ENCODE data around the gene MBOAT1.
"Not testable (repeated sequence)": the region's sequence is repeated elsewhere in the genome, so short reads cannot be mapped to it uniquely, and the experiment has no call there.

Gene MBOAT1

DNA sequence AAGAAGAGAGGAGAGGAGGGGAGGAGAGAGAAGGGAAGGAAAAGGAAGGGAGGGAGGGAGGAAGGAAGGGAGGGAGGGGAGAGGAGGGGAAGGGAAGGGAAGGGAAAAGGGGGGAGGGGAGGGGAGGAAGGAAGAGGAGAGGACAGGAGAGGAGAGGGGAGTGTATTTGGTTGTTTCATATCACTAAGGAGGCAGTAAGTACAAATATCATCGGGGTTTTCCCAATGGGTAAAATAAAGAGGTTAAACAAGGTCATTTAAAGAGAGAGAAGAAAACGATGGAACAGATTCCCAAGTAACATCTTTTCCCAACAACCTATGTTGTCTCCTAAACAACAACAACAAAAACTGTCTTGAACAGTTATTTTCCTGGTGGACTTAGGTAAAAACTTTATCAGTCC, 43.6 kb downstream of the MBOAT1 start:
- DNase-seq = no peak

DNA sequence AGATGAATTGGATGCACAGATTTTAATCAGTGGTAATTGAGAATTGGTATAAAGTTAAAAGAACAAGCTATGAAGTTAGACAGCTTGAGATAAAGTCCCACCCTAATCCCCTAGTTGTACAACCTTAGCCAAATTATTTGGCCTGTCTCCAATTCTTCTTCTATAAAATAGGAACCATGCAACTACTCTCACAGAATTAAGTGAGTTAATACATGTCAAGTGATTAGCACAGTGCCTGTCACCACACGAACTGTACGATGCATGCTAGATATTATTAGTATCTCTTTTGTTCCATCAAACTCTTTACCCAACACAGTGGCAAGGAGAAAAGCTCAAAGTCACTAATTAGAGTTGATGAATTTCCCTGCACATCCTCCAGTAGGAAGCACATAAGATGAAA, 44.7 kb downstream of the MBOAT1 start:
- DNase-seq = no peak

DNA sequence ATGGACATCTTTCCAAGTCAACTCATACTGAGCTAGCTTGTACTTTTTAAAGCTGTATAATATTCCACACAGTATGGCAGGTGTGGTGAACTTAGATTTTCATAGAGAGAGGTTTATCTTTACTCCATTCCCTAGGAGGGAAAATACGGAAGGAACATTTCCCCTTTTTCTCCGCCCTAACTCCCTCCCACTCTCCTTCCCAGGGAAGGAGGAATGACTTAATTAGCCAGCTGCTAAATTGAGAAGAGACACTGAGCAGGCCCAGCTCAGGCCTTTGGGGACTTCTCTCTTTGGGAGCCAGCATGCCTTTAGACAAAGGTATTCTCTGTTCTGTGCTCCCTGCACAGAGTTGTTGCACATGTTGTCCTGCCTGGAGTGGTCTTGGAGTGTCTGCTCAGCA, 46.1 kb downstream of the MBOAT1 start:
- no peak for DNase-seq

DNA sequence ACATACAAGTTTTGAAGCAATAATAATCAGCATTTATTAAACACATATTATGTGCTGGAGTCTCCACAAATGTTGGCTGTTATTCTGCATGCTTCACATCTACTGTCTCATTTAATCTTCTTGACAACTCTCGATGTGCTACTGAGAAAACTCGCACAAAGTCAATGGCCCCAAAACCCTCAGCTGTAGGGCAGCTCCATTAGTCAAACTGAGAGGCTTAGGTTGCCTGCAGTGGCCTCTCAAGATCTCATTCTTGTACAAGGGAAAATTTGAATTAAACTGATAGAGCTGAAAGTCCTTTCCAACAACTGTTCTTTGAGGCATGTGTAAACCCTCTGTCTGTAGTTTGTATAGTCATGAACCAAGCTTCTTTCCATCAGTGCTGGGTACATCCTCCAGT, 49.8 kb downstream of the MBOAT1 start:
- DNase-seq = no peak

DNA sequence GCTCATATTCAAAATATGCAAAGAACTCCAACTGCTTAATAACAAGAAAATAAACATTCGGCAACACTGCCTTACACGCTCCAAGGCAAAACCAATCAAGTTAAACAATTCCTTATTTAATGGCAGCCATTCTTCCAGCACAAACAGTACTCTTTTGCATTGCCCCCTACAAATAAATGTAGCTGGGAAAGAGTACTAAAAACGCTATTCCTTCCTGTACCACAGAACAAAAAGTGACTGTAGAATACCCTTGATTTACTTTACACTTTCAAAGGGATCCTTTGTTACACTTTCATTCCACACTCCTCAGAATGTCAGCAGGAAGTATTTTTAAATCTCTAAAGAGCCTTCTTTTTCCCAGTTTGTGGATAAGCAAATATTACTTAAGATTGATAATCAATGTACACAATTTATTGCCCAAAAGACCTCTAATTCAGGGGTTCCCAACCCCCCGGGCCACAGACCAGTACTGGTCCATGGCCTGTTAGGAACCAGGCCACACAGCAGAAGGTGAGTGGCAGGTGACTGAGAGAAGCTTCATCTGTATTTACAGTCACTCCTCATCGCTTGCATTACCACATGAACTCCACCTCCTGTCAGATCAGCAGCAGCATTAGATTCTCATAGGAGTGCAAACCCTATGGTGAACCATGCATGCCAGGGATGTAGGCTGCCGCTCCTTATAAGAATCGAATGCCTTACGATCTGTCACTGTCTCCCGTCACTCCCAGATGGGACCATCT, 51.6 kb downstream of the MBOAT1 start:
- DNase-seq = no peak

DNA sequence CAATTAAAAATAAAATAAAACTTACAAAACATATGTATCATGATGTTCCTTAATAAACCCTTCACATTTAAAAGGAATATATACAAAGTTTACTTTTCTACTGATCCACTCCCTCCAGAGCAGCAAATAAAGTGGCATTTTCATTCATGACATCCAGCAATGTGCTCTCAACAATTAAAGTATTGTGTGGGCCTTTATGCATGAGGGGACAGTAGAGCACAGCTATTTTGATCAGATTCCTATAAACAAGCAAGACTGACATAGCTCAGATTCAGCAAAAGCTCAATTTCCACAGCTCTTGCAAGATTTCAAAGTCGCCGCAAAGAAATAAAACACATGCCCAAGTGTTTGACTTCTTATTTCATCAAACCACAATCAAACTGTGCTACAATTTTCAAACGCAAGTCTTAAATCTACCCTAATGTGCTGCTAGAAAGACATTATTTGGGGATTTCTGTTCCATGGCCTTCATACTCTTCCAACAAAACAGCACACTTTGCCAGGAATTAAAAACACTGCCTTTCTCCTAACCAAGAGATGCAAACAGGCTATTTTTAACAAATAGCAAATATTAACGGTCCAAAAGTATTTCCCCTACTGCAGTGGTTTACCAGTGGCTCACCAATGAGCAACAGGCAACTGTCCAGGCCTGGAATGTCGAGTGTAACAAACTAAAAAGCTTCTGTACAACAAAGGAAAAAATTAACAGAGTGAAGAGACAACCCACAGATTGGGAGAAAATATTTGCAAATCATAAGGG, 52.3 kb downstream of the MBOAT1 start:
- DNase-seq = no peak

DNA sequence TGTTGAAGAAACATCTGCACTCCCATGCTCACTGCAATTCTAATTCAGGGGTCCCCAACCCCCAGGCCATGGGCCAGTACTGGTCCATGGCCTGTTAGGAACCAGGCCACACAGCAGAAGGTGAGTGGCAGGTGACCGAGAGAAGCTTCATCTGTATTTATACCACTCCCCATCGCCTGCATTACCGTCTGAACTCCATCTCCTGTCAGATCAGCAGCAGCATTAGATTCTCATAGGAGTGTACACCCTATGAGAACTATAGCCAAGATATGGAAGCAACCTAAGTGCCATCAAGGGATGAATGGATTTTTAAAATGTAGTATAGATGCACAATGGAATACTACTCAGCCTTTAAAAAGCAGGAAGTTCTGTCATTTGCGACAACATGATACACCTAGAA, 53.2 kb downstream of the MBOAT1 start:
- no peak for DNase-seq

DNA sequence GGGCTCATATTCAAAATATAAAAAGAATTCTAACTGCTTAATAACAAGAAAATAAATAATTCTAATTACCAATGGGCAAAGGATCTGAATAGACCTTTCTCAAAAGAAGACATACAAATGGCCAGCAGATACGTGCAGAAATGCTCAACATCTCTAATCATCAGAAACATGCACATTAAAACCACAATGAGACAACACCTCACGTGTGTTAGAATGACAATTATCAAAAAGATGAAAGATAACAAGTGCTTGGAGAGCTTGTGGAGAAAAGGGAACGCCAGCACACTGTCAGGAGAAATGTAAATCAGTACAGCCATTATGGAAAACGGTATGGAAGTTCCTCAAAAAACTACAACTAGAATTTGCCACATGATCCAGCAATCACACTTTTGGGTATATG, 53.6 kb downstream of the MBOAT1 start:
- DNase-seq = no peak

DNA sequence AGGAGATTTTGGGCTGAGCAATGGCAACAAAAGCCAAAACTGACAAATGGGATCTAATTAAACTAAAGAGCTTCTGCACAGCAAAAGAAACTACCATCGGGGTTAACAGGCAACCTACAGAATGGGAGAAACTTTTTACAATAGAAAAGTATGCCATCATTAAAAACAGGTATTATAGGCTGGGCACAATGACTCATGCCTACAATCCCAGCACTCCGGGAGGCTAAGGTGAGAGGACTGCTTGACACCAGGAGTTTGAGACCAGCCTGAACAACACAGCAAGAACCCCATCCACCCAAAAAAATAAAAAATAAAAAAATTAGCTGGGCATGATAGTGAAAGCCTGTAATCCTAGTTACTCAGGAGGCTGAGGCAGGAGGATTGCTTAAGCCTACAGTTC, 55.4 kb downstream of the MBOAT1 start:
- DNase-seq = no peak

DNA sequence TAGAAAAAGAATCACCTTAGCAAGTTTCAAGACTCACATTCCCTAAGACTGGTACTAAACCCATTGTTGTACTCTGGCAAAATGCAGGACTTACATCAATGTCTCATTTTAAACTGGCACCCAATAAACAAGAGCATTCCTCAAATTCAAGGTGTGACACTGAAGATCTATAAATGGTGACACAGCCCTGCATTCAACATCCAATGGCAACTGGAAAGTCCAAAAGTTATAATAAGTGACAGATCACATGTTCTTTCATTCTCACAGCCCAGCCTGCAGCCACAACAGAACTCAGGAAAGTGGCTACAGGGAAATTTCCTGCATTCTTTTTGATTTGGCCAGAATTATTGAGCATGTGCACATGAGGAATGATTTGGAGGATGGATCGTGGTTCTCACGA, 57.5 kb downstream of the MBOAT1 start:
- no peak for DNase-seq

DNA sequence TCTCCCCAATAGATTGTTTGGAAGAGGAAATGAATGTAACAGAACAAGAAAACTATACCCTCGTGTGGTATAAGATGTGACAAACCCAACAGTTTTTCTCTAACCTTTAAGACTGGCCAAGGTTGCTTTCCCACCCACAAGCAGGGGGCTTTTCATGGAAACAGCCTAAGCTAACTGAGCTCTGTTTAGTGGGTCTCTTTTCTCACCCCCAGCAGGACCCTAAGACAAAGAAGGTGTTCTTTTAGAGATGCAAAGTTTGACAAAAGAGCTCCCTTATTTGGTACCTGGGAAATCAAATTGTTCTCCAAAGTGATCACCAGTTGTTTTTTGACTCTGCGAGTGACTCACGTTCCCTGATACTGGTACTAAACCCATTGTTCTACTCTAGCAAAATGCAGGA, 59.1 kb downstream of the MBOAT1 start:
- DNase-seq = no peak

DNA sequence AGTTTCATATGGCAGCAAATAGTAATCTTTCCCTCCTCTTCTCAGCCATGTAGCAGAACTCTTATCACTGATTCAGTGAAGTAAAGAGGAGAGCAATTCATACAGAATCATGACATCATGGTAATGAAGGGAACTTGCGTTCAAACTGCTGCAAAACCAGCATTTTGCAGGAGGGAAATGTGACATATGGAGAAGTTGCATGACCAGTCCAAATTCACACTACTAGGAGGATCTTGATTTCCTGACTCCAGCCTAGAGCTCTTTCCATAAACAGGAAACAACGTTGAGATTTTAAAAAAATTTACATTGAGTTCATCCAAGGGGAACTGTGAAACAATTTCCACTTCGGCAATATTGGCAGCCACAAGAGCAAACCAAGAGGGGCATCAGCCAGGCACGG, 63.8 kb downstream of the MBOAT1 start:
- DNase-seq = no peak

DNA sequence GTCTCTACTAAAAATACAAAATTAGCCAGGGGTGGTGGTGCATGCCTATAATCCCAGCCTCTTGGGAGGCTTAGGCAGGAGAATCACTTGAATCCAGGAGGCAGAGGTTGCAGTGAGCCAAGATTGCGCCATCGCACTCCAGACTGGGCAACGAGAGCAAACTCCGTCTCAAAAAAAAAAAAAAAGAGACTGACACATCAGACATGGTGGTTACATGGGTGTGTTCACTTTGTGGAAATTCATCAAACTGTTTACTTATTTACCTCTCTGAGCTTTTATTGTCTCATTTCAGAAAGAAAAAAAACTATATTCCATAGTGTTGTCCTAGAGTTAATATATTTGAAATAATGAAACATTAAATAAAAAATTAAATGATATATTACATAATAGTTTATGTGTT, 64.8 kb downstream of the MBOAT1 start:
- no peak for DNase-seq

DNA sequence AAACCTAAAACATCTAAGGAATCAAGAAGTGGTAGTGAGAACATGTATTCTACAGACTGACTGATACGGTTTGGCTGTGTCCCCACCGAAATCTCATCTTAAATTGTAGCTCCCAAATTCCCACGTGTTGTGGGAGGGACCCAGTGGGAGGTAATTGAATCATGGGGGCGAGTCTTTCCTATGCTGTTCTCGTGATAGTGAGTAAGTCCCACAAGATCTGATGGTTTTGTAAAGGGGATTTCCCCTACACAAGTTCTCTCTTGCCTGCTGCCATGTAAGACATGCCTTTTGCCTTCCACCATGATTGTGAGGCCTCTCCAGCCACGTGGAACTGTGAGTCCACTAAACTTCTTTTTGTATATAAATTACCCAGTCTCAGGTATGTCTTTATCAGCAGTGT, 65.4 kb downstream of the MBOAT1 start:
- DNase-seq = not testable (repeated sequence)

DNA sequence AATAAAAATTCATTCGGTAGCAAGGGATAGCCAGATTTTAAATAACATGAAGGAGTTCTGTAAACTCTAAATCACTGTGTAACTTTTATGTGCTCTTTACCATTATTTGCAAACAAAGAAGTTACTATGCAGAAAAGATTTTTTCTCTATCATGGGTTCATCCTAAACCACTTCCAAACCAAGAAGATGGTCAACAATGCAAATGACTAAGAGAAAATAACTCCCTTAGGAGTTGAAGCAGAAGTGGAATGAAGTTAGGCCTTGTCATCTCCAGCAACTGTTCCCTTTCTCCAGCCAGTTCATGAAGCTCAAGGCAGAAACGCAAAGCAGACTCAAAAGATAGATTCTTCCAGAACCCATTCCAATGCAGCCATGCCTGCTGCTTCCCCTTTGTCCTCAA, 66.0 kb downstream of the MBOAT1 start:
- DNase-seq = no peak

DNA sequence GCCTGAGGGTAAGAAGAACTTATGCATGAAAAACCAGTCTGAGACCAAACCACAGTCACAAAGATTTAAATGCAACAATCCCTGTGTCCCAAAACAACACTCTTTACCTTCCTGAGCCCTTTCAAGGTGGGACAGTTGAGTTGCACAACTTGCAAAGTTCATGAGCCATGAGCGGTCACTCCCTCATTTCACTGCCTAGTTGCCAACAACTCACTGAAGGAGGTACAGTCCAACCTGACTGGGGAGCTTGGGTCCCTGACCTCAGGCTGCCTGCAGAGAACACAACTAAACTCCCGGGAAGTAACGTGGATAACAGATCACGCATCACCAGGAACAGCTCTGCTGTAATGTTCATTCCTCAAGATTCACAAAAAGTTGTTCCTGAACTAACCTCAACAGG, 69.4 kb downstream of the MBOAT1 start:
- DNase-seq = no peak

DNA sequence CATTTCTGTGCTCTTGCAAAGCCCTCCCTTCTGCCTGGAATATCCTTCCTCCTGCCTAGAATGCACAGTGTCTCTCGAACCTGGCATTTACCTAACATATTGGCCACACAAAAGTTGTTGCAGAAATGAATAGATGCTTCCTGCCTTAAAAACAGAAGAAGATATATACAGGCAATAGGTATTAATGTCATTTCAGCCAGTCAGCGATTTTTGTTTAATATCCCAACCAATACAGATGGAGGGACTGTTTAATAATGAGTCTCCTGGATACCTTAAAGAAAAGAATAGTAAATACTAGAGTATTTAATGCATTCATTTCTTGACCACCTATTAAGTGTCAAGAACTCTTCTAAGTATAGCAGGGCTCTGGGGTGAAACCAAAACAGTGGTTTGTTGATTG, 70.3 kb downstream of the MBOAT1 start:
- DNase-seq = no peak

DNA sequence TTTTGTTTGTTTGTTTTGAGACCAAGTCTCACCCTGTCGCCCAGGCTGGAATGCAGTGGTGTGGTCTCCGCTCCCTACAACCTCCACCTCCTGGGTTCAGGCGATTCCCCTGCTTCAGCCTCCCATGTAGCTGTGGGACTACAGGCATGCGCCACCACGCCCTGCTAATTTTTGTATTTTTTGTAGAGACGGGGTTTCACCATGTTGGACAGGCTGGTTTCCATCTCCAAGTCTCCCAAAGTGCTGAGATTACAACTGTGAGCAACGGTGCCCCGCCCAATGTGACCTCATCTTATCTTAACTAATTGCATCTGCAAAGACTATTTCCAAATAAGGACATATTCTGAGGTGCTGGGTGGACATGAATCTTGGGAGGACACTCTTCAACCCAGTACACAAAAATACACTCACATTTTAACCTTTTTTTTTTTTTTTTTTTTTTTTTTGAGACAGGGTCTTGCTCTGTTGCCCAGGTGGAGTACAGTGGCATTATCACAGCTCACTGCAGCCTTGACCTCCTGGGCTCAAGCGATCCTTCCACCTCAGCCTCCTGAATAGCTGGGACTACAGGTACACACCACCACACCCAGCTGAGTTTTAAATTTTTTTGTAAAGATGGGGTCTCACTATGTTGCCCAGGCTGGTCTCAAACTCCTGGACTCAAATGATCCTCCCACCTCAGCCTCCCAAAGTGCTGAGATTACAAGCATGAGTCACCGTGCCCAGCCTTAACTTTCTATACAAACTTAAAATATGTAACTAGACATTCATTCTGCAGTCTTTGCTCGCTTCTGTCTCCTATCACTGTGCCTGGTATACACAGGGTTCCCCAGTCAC, 72.9 kb downstream of the MBOAT1 start:
- not testable (repeated sequence) for DNase-seq

DNA sequence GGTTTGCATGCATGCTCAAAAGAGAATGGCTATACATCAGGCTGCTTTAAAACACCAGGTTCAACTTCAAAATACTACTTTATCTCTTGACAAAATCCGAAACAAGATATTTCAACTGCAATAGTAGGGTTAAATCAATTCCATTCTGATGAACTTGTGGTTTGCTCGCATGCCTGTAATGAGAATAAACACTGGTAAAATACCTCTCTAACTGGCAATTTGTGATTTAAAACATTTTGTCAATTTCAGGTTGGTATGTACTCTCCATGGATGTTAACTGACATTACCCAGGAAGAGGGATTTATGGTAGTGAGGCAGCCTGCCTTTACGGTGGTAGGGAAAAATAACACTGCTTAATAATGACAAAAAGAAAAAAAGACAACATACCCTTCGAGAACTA, 74.4 kb downstream of the MBOAT1 start:
- DNase-seq = no peak

DNA sequence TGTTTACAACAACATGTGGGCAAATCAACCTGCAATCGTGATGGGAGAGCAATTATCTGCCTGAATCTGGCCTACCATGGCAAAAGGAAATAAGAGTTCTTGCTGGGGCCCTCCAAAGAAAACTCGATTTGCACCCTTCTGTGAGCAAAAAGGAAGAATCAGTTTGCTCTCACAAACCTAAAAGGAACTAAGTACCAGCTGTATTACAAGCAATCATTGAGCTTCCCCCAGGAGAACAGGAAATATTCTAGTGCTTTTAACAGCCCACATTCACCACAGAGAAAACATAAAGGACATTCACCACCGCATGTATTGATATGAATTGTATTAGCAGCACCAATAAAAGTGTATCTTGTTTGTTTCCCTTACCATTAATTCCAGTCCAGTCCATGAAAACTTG, 75.0 kb downstream of the MBOAT1 start:
- DNase-seq = no peak

DNA sequence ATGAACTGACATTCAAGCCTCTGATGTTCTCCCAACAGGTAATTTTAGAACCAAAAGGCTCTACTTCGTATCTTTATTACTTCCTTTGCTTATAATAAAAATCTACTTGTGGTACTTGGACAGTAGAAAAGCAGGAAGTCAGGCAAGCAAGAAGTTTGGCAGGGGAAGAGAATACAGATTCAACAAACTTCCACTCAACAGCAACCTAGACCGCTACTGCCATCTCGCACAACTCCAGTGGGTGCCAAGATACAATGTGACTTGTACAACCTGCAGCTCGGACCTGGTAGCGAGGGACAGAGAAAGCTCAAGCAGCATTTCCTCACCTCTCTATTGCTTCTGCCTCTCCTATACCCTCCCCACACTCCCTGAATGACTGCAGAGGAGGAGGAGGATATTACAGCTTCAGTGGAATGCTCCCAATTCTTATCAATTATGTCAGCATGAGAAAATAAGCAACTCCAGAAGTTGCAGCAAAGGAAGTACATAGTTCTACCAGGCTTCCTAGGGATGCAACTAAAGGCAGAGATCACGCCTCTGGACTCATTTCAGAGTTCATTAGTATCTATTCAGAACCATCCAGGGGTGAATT, 76.5 kb downstream of the MBOAT1 start:
- no peak for DNase-seq

DNA sequence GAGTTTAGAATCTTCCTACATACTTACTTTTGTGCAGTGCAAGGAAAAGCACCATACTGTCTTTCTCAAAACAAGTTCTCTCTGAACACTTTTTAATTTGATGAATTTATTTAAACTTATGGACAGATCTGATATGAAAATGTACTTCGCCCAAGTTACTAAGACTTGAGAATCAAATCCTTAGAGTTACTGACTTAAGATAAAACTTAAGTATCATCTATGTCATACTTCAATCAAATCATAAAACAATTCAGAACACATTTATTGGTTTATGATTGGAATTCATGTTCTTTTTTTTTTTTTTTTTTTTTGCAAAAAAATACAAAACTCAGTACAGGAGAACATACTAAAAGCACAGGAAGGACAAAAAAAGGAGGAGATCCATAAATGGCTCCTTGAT, 77.7 kb downstream of the MBOAT1 start:
- DNase-seq = no peak

DNA sequence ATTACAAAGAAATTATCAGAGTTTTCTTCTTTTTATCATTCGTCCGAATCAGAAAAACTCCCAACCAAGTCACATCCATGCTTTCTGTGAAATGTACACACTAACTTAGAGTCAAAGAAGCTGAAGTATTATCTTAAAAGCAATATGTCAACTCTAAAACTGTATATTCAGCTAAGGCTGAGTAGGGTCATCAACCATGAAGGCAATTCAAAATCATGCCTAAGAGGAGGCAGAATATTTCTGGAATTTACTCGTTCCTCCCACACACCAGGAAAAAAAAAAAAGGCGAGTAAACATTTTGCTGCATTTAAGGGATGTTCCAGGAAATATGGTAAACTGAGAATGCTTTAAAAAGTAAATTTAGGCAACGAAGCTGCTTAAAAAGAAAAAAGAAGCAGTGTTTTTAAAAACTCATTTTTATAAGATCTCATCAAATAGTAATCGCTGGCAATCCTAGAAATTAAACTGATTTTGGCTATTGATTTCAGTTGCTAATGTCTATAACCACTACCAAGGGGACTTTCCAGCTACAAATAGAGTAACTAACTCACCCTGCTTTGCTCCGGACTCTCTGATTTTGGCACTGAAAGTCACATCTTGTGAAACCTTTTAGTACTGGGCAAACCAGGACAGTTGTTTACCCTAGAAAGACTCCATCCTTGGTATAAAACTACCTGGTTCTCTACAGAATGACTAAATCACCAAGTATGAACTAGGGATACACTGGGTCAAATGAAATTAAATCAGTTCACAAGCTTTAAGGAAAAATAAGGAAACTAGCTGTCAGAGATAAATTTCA, 82.8 kb downstream of the MBOAT1 start:
- DNase-seq = no peak

All from GF-D8 (cell line).